Erythroblast (primary cell): ENCODE measurements around the gene PCAT6.

Source experiments
- GATA1 ChIP-seq: IDR thresholded peaks from 2 replicates; pipeline ENCODE4 v1.6.1; 2011; ENCODE audit warnings: low read depth, mild to moderate bottlenecking, control low read depth, low read length, moderate library complexity
- POLR2A ChIP-seq: IDR thresholded peaks from 2 replicates; pipeline ENCODE4 v1.6.1; 2011; ENCODE audit warnings: mild to moderate bottlenecking, low read length

- TF ChIP-seq POLR2A (no peak), GATA1 (no peak)
Measured at GRCh38 chr1:202857136-202857610, 46.4 kb downstream of the PCAT6 start.
